ENCODE data around the gene TMEM253.

TMEM253 gene

GRCh38 chr14:21090194-21090939 lies 10.5 kb upstream of the TMEM253 start:
- no peak overlapping the region for H3K4me3 ChIP-seq (ENCODE audit: low read depth, low read length)
- DNase-seq (ENCODE audit: low read depth), result no peak
- TF ChIP-seq, protein P1, sequence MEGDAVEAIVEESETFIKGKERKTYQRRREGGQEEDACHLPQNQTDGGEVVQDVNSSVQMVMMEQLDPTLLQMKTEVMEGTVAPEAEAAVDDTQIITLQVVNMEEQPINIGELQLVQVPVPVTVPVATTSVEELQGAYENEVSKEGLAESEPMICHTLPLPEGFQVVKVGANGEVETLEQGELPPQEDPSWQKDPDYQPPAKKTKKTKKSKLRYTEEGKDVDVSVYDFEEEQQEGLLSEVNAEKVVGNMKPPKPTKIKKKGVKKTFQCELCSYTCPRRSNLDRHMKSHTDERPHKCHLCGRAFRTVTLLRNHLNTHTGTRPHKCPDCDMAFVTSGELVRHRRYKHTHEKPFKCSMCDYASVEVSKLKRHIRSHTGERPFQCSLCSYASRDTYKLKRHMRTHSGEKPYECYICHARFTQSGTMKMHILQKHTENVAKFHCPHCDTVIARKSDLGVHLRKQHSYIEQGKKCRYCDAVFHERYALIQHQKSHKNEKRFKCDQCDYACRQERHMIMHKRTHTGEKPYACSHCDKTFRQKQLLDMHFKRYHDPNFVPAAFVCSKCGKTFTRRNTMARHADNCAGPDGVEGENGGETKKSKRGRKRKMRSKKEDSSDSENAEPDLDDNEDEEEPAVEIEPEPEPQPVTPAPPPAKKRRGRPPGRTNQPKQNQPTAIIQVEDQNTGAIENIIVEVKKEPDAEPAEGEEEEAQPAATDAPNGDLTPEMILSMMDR (IDR thresholded peaks at IDR 0.05; ENCODE audit: low read depth, low read length, missing control alignments), result peak; percentile 44

GRCh38 chr14:21090940-21091663 lies 9.8 kb upstream of the TMEM253 start:
- H3K4me3 ChIP-seq (ENCODE audit: low read depth, low read length), result no peak overlapping the region
- DNase-seq (ENCODE audit: low read depth), result no peak
- TF ChIP-seq, protein P1 (IDR thresholded peaks at IDR 0.05; ENCODE audit: low read depth, low read length, missing control alignments), result no peak

DNA sequence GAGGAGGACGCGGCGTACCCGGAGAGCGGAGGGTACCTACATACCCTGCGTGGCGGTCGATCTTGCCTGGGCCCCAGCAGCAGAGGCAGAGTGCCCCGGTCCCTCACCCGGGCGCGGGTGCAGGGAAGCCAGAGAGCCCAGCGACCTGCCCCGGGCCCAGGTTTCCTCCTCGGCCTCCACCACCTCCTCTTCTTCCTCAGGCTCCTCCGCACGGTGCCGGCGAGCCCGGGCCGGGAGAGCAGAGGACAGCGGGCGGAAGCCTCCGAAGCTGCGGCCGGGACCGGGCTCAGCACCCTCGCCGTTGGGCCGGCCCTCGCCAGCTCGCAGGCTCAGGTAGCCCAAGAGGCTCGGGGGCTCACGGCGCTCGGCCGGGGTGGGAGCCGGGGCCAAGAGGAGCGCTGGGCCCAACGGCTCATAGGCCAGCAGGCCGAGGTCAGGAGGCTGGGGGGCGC lies 9.0 kb upstream of the TMEM253 start:
- TF ChIP-seq, protein P1 (IDR thresholded peaks at IDR 0.05; ENCODE audit: low read depth, low read length, missing control alignments), result no peak
- no peak for DNase-seq (ENCODE audit: low read depth)
- no peak overlapping the region for H3K4me3 ChIP-seq (ENCODE audit: low read depth, low read length)

GRCh38 chr14:21092273-21093011 lies 8.4 kb upstream of the TMEM253 start:
- no peak for DNase-seq (ENCODE audit: low read depth)
- H3K4me3 ChIP-seq (ENCODE audit: low read depth, low read length), result no peak overlapping the region
- TF ChIP-seq, protein P1 (IDR thresholded peaks at IDR 0.05; ENCODE audit: low read depth, low read length, missing control alignments), result peak; percentile 100

DNA sequence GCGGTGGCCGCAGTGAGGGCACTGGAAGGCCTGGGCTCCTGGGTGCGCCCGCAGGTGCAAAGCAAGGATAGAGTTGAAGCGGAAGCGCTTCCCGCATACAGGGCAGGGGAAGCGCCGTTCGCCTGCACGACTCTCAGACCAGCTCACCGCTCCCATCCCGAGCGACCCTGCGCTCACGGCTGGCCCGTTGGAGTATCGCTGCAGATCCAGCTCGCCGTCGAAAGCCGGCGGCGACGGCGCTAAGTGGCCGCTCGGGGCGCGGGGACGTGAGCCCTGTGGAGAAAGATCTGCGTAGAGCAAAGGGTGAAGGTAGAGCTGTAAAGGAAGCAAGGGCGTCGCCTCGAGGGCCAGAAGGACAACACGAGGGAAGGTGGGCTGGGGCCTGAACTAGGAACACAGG lies 7.8 kb upstream of the TMEM253 start:
- H3K4me3 ChIP-seq (ENCODE audit: low read depth, low read length), result no peak overlapping the region
- TF ChIP-seq, protein P1 (IDR thresholded peaks at IDR 0.05; ENCODE audit: low read depth, low read length, missing control alignments), result no peak
- DNase-seq (ENCODE audit: low read depth), result no peak

DNA sequence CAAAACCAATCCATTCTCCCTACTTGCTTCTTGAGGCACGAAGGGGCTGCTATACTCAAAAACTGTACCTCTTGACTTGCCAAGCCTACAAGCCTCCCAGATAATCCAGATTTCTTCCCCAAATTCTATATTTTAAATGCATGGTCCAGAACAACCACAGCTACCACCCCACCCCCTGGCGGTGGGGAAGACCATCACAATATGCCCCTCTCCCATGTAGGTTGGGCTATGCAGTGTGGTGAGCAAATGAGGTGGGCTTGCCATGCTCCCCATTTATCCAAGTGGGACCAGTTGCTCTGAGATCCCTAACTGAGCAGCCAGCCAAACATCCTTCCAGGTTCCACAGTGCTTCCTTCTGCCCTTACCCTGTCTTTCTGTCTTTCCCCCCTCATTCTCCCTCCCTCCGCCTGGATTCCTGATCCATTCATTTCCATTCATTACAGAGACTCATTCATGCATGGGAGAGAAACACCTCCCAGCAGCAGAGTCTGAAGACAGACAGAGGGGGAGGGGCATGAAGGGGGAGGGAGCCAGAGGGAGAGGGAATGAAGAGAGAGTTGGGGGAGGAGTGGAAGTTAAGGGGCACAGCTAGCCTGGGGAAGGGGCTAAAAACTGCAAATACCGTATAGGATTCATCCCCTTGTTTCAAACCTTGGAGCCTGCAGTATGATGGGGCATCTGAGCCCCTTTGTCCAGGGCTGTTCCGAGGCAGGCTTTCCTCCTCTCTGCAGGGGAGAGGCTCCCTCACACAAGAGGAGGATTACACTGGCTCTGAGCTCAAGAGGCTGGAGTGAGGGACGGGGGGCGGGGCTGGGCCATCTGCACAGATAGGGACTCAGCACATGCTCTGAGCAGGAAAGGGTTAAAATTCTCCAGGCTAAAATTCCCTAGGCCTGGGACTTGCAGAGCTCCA lies 6.8 kb upstream of the TMEM253 start:
- no peak for DNase-seq (ENCODE audit: low read depth)
- TF ChIP-seq, protein P1 (IDR thresholded peaks at IDR 0.05; ENCODE audit: low read depth, low read length, missing control alignments), result peak; percentile 30
- no peak overlapping the region for H3K4me3 ChIP-seq (ENCODE audit: low read depth, low read length)
